K562 (cell line): Measurements from ENCODE around the gene SPTAN1. TPM values are rescaled to one million over a fixed set of nuclear protein-coding genes. Genes with fewer than 3 reads are reported as not detected.

Experiments
- ATAC-seq: fragments of 200-7000 bp; cut with Tn5 transposase; 3 replicates; pipeline ENCODE4 v1.9.1; 2020; ENCODE audit warnings: moderate library complexity
- BruUV-seq: library from RNA; stranded (reverse); fragments of 400-500 nt; replicated peaks from 2 replicates; lab custom pipeline; 2021; lab: Mats Ljungman, UMichigan
- CTCF ChIA-PET: fragments of 300-600 bp; formaldehyde crosslinking; extraction: SDS; loops from one replicate; lab custom pipeline; 2021; ENCODE audit warnings: low intra/inter-chr PET ratio; lab: Yijun Ruan, JAX
- POLR2A ChIA-PET: fragments of 300-600, 350-650 bp; sonication (Branson Sonifier 250); formaldehyde crosslinking; extraction: SDS; loops from one replicate; lab custom pipeline; 2021; ENCODE audit warnings: antibody characterized with exemption, inconsistent platforms; lab: Yijun Ruan, JAX
- DNase-seq, 4 experiments: peaks; one replicate each; pipeline versions ENCODE4 v3.0.0 to v3.0.0-alpha.2; 2011 to 2018; ENCODE audit warnings: low spot score in 3 of 4, mixed read lengths in 3 of 4; ENCODE audit errors: extremely low read depth in 1 of 4
- FAIRE-seq: peaks from 2 replicates; lab custom pipeline; 2011; peaks lifted over from hg19 to GRCh38; lab: Jason Lieb, UNC
- H2AFZ ChIP-seq: 2 replicates; pipeline ENCODE4 v1.6.0; 2011; ENCODE audit warnings: low read depth, low read length, control low read depth, inconsistent platforms
- H3K27ac ChIP-seq: fragments of 200-600 bp; 3 replicates; pipeline ENCODE4 v1.8.0; 2011; ENCODE audit warnings: low read depth, mild to moderate bottlenecking, control low read depth, inconsistent platforms, low read length, moderate library complexity, mixed read lengths; ENCODE audit errors: extremely low read depth
- H3K27me3 ChIP-seq, 2 experiments: fragments of 300-600 bp in 1 of 2; 2 replicates in 1 of 2; 3 replicates in 1 of 2; pipeline versions ENCODE4 v1.6.0 to v1.8.0; 2011; ENCODE audit warnings: inconsistent platforms in 2 of 2, low read length in 2 of 2, mild to moderate bottlenecking in 1 of 2, mixed read lengths in 1 of 2, moderate library complexity in 1 of 2; ENCODE audit not compliant: control insufficient read depth in 2 of 2, insufficient read depth in 2 of 2
- H3K36me3 ChIP-seq: fragments of 300-600 bp; 3 replicates; pipeline ENCODE4 v1.8.0; 2011; ENCODE audit warnings: mild to moderate bottlenecking, low read length, inconsistent platforms; ENCODE audit not compliant: control insufficient read depth, insufficient read depth
- H3K4me1 ChIP-seq, 2 experiments: fragments of 200-600 bp in 1 of 2; replicated peaks in 1 of 2; 2 replicates in 1 of 2; 3 replicates in 1 of 2; pipeline versions ENCODE4 v1.5.1 to v1.8.0; 2011; ENCODE audit warnings: inconsistent platforms in 2 of 2, low read length in 2 of 2, mild to moderate bottlenecking in 1 of 2, mixed read lengths in 1 of 2, moderate library complexity in 1 of 2; ENCODE audit not compliant: control insufficient read depth in 2 of 2, insufficient read depth in 2 of 2
- H3K4me2 ChIP-seq: 2 replicates; pipeline ENCODE4 v1.6.1; 2011; ENCODE audit warnings: low read length, control low read depth, inconsistent platforms, mixed read lengths; ENCODE audit not compliant: insufficient read depth
- H3K4me3 ChIP-seq: fragments of 200-600 bp; sonication (generic), shearing (Covaris generic); 2 replicates; pipeline ENCODE4 v1.5.1; 2016; ENCODE audit warnings: control low read depth, inconsistent platforms
- H3K79me2 ChIP-seq: fragments of 200-600 bp; 3 replicates; pipeline ENCODE4 v1.8.0; 2011; ENCODE audit warnings: low read length, inconsistent platforms; ENCODE audit not compliant: control insufficient read depth, insufficient read depth
- H3K9ac ChIP-seq, 2 experiments: 2 replicates each; pipeline versions ENCODE4 v1.6.0 to v1.6.1; 2011; ENCODE audit warnings: low read depth in 2 of 2, low read length in 2 of 2, control low read depth in 1 of 2, inconsistent platforms in 1 of 2, mild to moderate bottlenecking in 1 of 2, mixed read lengths in 1 of 2; ENCODE audit not compliant: insufficient read depth in 1 of 2
- H3K9me1 ChIP-seq: one replicate; pipeline ENCODE4 v1.6.0; 2011; ENCODE audit warnings: inconsistent platforms, mild to moderate bottlenecking, low read length, moderate library complexity; ENCODE audit not compliant: control insufficient read depth, insufficient read depth
- H3K9me3 ChIP-seq: replicated peaks from 2 replicates; pipeline ENCODE4 v1.5.1; 2011; ENCODE audit warnings: low read depth, low read length, inconsistent platforms; ENCODE audit not compliant: control insufficient read depth, insufficient read depth
- H4K20me1 ChIP-seq: replicated peaks from 2 replicates; pipeline ENCODE4 v1.6.1; 2011; ENCODE audit warnings: low read length, inconsistent platforms, mixed read lengths; ENCODE audit not compliant: control insufficient read depth, insufficient read depth
- BDP1 ChIP-seq: IDR thresholded peaks from 3 replicates; pipeline ENCODE4 v1.6.1; 2011; ENCODE audit not compliant: insufficient read length, insufficient read depth
- DACH1 ChIP-seq: fragments of 450-650 bp; IDR thresholded peaks from 2 replicates; pipeline ENCODE4 v1.6.1; 2018; ENCODE audit not compliant: partially characterized antibody
- GABPA ChIP-seq: fragments of 200-800 bp; sonication (Bioruptor generic); conservative IDR thresholded peaks from 2 replicates; pipeline ENCODE4 v1.6.1; 2016; ENCODE audit warnings: low read depth, missing genetic modification characterization, missing compliant biosample characterization
- NFE2L1 ChIP-seq: fragments of 450-650 bp; IDR thresholded peaks from 2 replicates; pipeline ENCODE4 v1.6.1; 2016; ENCODE audit warnings: missing genetic modification characterization, low read depth, mild to moderate bottlenecking, missing compliant biosample characterization, moderate library complexity, borderline replicate concordance
- POLR2G ChIP-seq: fragments of 200-400 bp; formaldehyde crosslinking; IDR thresholded peaks from 2 replicates; pipeline ENCODE4 v1.6.1; 2017; ENCODE audit warnings: low read depth, mild to moderate bottlenecking, antibody characterized with exemption, low read length, moderate library complexity
- XRCC3 ChIP-seq: fragments of 450-650 bp; IDR thresholded peaks from 2 replicates; pipeline ENCODE4 v1.6.1; 2017; ENCODE audit warnings: mild to moderate bottlenecking, moderate library complexity
- ZBTB34 ChIP-seq: fragments of 250-450 bp; sonication (Bioruptor Pico); IDR thresholded peaks from 2 replicates; pipeline ENCODE4 v1.8.0; 2021; ENCODE audit warnings: mild to moderate bottlenecking, moderate library complexity
- ZHX1 ChIP-seq: fragments of 150-350 bp; conservative IDR thresholded peaks from 2 replicates; pipeline ENCODE4 v1.6.1; 2014; ENCODE audit warnings: low read length
- WGBS: fragments of 100-300 bp; shearing (Covaris generic); methylation state at CpG from one replicate; pipeline ENCODE4 v1.1.6; 2016; ENCODE audit warnings: low coverage, mixed read lengths; ENCODE audit not compliant: insufficient coverage; ENCODE audit errors: missing lambda C conversion rate; 5-methylcytosine and 5-hydroxymethylcytosine counted together
- in situ Hi-C: fragments of 300-500 bp; cut with MboI; formaldehyde crosslinking; loops from 4 replicates; pipeline ENCODE4 v1.15.0; 2018; ENCODE audit warnings: inconsistent platforms, mixed read lengths
- intact Hi-C: fragments of 100-400 bp; cut with micrococcal nuclease; formaldehyde crosslinking; loops from 2 replicates; pipeline ENCODE4 v1.14.2; 2022
- polyA plus RNA-seq, 8 experiments: library from polyadenylated mRNA; depleted of rRNA in 4 of 8; stranded (reverse) in 5 of 8; unstranded in 3 of 8; fragments of >200 nt; fragmentation: Nextera tagmentation in 2 of 8; fragmentation: Illumina TruSeq in 1 of 8; extraction: Ambion mirVana in 2 of 8; extraction: Trizol in 1 of 8; gene quantifications; 2 replicates each; pipeline versions ENCODE4 v1.2.1 to v1.2.3, GENCODE V29; 2011 to 2014; ENCODE audit warnings: inconsistent platforms in 1 of 8, missing spikeins in 1 of 8
- total RNA-seq, 7 experiments: library from RNA; depleted of rRNA in 6 of 7; stranded (reverse); fragments of >200 nt in 6 of 7; fragmentation: Illumina TruSeq in 2 of 7; extraction: Trizol in 2 of 7; gene quantifications; 2 replicates each; pipeline versions ENCODE4 v1.2.1 to v1.2.3, GENCODE V29; 2011 to 2021; ENCODE audit warnings: low replicate concordance in 1 of 7

Gene SPTAN1
- total and polyA plus RNA-seq, 9 of the 15 experiments (the other 6 are each of a cell fraction or from before 2014, with no cell fraction given): 1.5 to 13.5 (median 6.8) TPM

- TF ChIP-seq BDP1 (no peak), GABPA (tag) (no peak), DACH1 (no peak), XRCC3 (no peak), ZBTB34 (no peak), ZHX1 (no peak)
- TF ChIP-seq, all 486 proteins: peak for 0
These were observed 80.1 kb downstream of the SPTAN1 start (continued) for GRCh38 chr9:128632486-128632885.

- H4K20me1 ChIP-seq: no peaks in the 10 kb centered on the region; the same call in 1 of the 2 replicates
- no peak for DNase-seq
- no peak for ATAC-seq
- no peak overlapping the region for H3K4me3 ChIP-seq
- no peaks in the 10 kb centered on the region for H3K9me3 ChIP-seq
- CTCF ChIA-PET: no interaction called here
- H3K4me2 ChIP-seq: no peak overlapping the region
- intact Hi-C loops: no loop called here
- H3K27ac ChIP-seq: no peak overlapping the region
- in situ Hi-C loops: no loop called here
- H3K79me2 ChIP-seq: no peaks in the 10 kb centered on the region
- no peak for TF ChIP-seq NFE2L1 (tag)
- TF ChIP-seq POLR2G: 0 out of 2 replicates have a peak, but pooled peaks have one; percentile 34
- no peak overlapping the region for H3K9ac ChIP-seq
- no TSS peak for BruUV-seq
- H3K36me3 ChIP-seq: peaks cover 62% of the 10 kb centered on the region
- 95% methylated on average over 10 of the region's 21 CpGs for WGBS
- peaks cover 4 to 43% of the 10 kb centered on the region in 2 experiments; a peak in 4 of 5 replicates for H3K4me1 ChIP-seq
- no peaks in the 10 kb centered on the region for H3K27me3 ChIP-seq
- no peak for FAIRE-seq
- no peaks in the 10 kb centered on the region for H3K9me1 ChIP-seq
- POLR2A ChIA-PET: interaction anchor here (0.6 to 2.0 kb wide), 6 partner anchors 13 to 186 kb away, joined by 3 to 7 read pairs (median 4); no protein-coding TSS in a partner anchor
- H2AFZ ChIP-seq: no peak overlapping the region
These were observed 80.7 kb downstream of the SPTAN1 start for GRCh38 chr9:128633057-128633456.
